NCI-H524 treated with DMSO at 0.1 percent for 48 hours (cell line): ENCODE results near the gene ROMO1.
A peak's percentile ranks its signal among the peaks of the same experiment; 100 is the strongest.
"Not testable (repeated sequence)": the region's sequence is repeated elsewhere in the genome, so short reads cannot be mapped to it uniquely, and the experiment has no call there.

Source experiments
- DNase-seq: peaks from one replicate; lab custom pipeline; 2025; lab: John Stamatoyannopoulos, UW

Gene ROMO1

GRCh38 chr20:35711588-35712209 lies 12.5 kb downstream of the ROMO1 start:
- no peak for DNase-seq

GRCh38 chr20:35713120-35713519 lies 13.9 kb downstream of the ROMO1 start:
- DNase-seq = not testable (repeated sequence)

- DNase-seq = no peak
These were observed 14.9 kb downstream of the ROMO1 start for GRCh38 chr20:35714127-35714526.

GRCh38 chr20:35715652-35716051 lies 16.4 kb downstream of the ROMO1 start:
- no peak for DNase-seq

- no peak for DNase-seq
These were observed 17.1 kb downstream of the ROMO1 start for GRCh38 chr20:35716330-35716729.

GRCh38 chr20:35718321-35718720 lies 19.1 kb downstream of the ROMO1 start:
- not testable (repeated sequence) for DNase-seq

GRCh38 chr20:35718972-35719635 lies 19.9 kb downstream of the ROMO1 start:
- DNase-seq = peak; percentile 3

- no peak for DNase-seq
These were observed 20.5 kb downstream of the ROMO1 start for GRCh38 chr20:35719717-35720116.

GRCh38 chr20:35720165-35721123 lies 21.2 kb downstream of the ROMO1 start:
- no peak for DNase-seq

- no peak for DNase-seq
These were observed 22.0 kb downstream of the ROMO1 start for GRCh38 chr20:35721219-35721618.

GRCh38 chr20:35721621-35722020 lies 22.4 kb downstream of the ROMO1 start:
- DNase-seq = no peak

GRCh38 chr20:35723275-35723639 lies 24.1 kb downstream of the ROMO1 start:
- not testable (repeated sequence) for DNase-seq

GRCh38 chr20:35723652-35724320 lies 24.6 kb downstream of the ROMO1 start:
- not testable (repeated sequence) for DNase-seq

- no peak for DNase-seq
These were observed 25.4 kb downstream of the ROMO1 start for GRCh38 chr20:35724321-35725230.

- DNase-seq = no peak
These were observed 27.9 kb downstream of the ROMO1 start for GRCh38 chr20:35726842-35727711.

GRCh38 chr20:35729283-35729807 lies 30.1 kb downstream of the ROMO1 start:
- DNase-seq = no peak

GRCh38 chr20:35729836-35730582 lies 30.8 kb downstream of the ROMO1 start:
- no peak for DNase-seq

GRCh38 chr20:35730583-35731468 lies 31.6 kb downstream of the ROMO1 start:
- DNase-seq = no peak
